Urinary bladder (tissue), 4 donors: ENCODE results near the gene ELP4. TPM values are rescaled to one million over a fixed set of nuclear protein-coding genes. Genes with fewer than 3 reads are reported as not detected.
"Not testable (repeated sequence)": the region's sequence is repeated elsewhere in the genome, so short reads cannot be mapped to it uniquely, and the experiment has no call there.

ENCODE experiments used
- DNase-seq: peaks from one replicate; pipeline ENCODE4 v3.0.0-alpha.2; 2015; ENCODE audit errors: extremely low spot score
- H3K27ac ChIP-seq: one replicate; pipeline ENCODE4 v1.5.1; 2013; ENCODE audit warnings: low read depth, mild to moderate bottlenecking, moderate library complexity
- H3K36me3 ChIP-seq: one replicate; pipeline ENCODE4 v1.6.1; 2013; ENCODE audit warnings: mild to moderate bottlenecking, moderate library complexity; ENCODE audit not compliant: insufficient read depth
- H3K4me1 ChIP-seq: one replicate; pipeline ENCODE4 v1.6.1; 2013; ENCODE audit warnings: mild to moderate bottlenecking, moderate library complexity; ENCODE audit not compliant: insufficient read depth
- H3K4me3 ChIP-seq: one replicate; pipeline ENCODE4 v1.5.1; 2013; ENCODE audit warnings: low read depth, low read length
- WGBS: extraction: QIAGEN DNeasy Blood & Tissue Kit; methylation state at CpG from one replicate; pipeline ENCODE4 v1.1.7; 2013; 5-methylcytosine and 5-hydroxymethylcytosine counted together
- polyA plus RNA-seq: library from polyadenylated mRNA; stranded (reverse); fragments of 200-250 nt; gene quantifications from one replicate; pipeline ENCODE4 v1.2.3, GENCODE V29; 2013
- total RNA-seq: library from RNA; depleted of rRNA; stranded (reverse); fragments of >200 nt; gene quantifications from one replicate; pipeline ENCODE4 v1.2.3, GENCODE V29; 2014
- donor health status: healthy with polysubstance abuse.
- donor health status: healthy.

Gene ELP4
- total and polyA plus RNA-seq, 2 donors: 13.7 to 66.1 TPM

GRCh38 chr11:31671681-31672080 lies 162.1 kb downstream of the ELP4 start:
- Histone ChIP-seq H3K4me3 (no peak overlapping the region), H3K27ac (no peak overlapping the region), H3K36me3 (no peaks in the 10 kb centered on the region), H3K4me1 (no peaks in the 10 kb centered on the region)
- WGBS: 61% methylated on average over 2 of the region's 2 CpGs
- DNase-seq: no peak

DNA sequence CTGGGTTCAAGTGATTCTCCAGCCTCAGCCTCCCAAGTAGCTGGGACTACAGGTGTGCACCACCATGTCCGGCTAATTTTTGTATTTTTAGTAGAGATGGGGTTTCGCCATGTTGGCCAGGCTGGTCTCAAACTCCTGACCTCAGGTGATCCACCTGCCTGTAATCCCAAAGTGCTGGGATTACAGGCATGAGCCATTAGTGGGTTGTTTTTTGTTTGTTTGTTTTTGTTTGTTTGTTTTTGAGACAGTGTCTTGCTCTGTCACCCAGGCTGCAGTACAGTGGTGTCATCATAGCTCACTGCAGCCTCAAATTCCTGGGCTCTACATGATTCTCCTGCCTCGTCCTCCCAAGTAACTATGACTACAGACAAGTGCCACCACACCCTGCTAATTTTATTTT lies 163.5 kb downstream of the ELP4 start:
- not testable (repeated sequence) for H3K4me1 ChIP-seq, H3K36me3 ChIP-seq, H3K27ac ChIP-seq, DNase-seq, H3K4me3 ChIP-seq
- 99% methylated on average over 3 of the region's 3 CpGs for WGBS

DNA sequence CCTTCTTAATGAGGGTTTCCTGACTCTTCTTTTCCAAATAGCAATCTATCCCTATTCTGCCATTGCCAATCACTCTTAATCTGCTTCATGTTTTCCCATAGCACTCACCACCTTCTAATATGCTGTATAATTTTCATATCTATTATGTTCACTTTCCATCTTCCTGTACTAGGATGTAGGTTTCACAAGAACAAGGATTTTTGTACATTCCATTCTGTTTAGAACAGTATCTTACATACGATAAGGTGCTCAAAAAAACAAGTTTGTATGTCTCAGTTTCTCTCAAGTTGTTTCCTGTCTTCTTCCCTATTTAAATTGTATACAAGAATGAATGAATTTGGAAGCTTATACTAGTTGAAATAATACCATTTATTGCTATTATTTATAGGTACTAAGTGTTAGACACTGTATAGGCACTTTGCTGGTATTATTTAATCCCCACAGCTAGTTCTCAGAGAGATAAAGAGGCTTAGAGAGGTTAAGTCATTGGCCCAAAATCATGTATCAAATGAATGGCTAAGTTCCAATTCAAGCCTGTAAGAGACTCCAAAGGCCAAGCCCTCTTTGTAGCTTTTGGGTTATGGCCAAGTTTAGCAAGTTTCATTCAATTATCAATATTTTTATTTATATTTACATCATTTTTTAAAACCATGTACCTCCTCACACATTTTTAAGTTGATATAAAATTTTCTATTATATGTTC lies 166.9 kb downstream of the ELP4 start:
- H3K27ac ChIP-seq: no peak overlapping the region
- H3K4me1 ChIP-seq: no peaks in the 10 kb centered on the region
- H3K4me3 ChIP-seq: no peak overlapping the region
- no peaks in the 10 kb centered on the region for H3K36me3 ChIP-seq
- no peak for DNase-seq
- 89% methylated on average over 1 of the region's 1 CpG for WGBS

DNA sequence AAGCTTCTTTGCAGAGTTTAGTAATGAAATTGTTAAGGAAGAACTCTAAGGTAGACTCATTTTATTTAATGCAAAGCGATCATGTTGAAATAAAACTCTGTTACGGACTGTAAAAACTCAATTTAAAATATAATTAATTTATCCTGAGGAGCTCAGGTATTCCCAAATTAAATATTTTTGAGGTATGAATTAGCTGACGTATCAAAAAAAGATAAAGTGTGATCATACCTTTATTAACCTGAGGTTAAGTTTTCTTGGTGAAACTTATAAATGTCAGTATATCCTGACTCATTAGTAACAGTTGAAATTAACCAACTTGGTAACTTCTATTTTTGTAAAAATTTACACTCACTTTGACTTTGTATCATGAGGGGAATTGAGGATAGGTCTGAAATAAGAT lies 171.2 kb downstream of the ELP4 start:
- H3K4me3 ChIP-seq: no peak overlapping the region
- 97% methylated on average over 3 of the region's 3 CpGs for WGBS
- no peak overlapping the region for H3K27ac ChIP-seq
- DNase-seq: no peak
- H3K36me3 ChIP-seq: no peaks in the 10 kb centered on the region
- H3K4me1 ChIP-seq: no peaks in the 10 kb centered on the region

- Histone ChIP-seq H3K4me1 (no peaks in the 10 kb centered on the region), H3K36me3 (no peaks in the 10 kb centered on the region), H3K4me3 (no peak overlapping the region), H3K27ac (no peak overlapping the region)
- 96% methylated on average over 1 of the region's 1 CpG for WGBS
- DNase-seq: no peak
Measured at GRCh38 chr11:31687256-31687655, 177.7 kb downstream of the ELP4 start.

DNA sequence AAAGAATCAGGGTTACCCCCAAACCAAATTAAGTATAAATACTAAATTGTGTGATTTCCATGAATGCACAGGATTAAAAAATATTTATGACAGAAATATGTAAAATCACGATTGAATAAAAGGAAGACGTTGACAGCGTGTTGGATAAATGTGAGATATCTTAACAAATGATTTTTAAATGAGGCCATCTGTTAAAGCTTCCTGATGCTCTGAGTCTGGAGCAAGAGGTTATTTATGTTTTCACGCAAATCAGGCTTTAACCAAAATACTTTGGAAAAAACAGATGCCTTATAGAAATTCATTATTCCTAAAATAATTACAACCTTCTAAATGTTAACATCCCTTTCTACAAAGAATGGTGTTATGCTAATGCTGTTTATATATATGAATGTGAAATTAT lies 178.3 kb downstream of the ELP4 start:
- 86% methylated on average over 4 of the region's 4 CpGs for WGBS

GRCh38 chr11:31689559-31689958 lies 180.0 kb downstream of the ELP4 start:
- Histone ChIP-seq H3K4me3 (no peak overlapping the region), H3K27ac (no peak overlapping the region), H3K36me3 (no peaks in the 10 kb centered on the region), H3K4me1 (no peaks in the 10 kb centered on the region)
- no peak for DNase-seq

More for the DNA sequence above, 178.3 kb downstream of the ELP4 start:
- H3K36me3 ChIP-seq: no peaks in the 10 kb centered on the region
- no peak for DNase-seq
- no peak overlapping the region for H3K4me3 ChIP-seq
- H3K4me1 ChIP-seq: no peaks in the 10 kb centered on the region
- H3K27ac ChIP-seq: no peak overlapping the region

GRCh38 chr11:31690041-31690440 lies 180.5 kb downstream of the ELP4 start:
- no peak for DNase-seq
- WGBS: 74% methylated on average over 2 of the region's 2 CpGs

DNA sequence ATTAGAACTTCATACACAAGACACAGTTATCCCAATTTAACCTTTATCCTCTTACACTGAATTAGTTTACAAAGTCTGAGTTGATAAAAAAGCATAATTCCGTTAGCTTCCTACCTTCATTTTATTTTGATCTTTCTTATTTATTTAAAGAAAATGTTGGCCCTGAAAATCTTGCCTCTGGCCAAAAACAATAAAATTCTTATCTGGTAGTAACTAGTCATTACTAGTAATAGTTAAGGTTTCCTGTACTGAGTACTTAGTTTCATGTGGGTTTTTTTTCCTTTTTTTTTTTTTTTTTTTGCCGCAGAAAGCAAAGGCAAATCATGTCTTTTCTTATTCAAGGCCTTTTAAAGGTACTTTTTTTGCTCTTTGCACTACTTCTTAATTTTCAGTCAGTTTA lies 180.9 kb downstream of the ELP4 start:
- no peak overlapping the region for H3K4me3 ChIP-seq
- H3K36me3 ChIP-seq: no peaks in the 10 kb centered on the region
- WGBS: 57% methylated on average over 2 of the region's 2 CpGs
- no peaks in the 10 kb centered on the region for H3K4me1 ChIP-seq
- no peak for DNase-seq
- no peak overlapping the region for H3K27ac ChIP-seq

More at GRCh38 chr11:31690041-31690440, 180.5 kb downstream of the ELP4 start:
- Histone ChIP-seq H3K4me1 (no peaks in the 10 kb centered on the region), H3K4me3 (no peak overlapping the region), H3K36me3 (no peaks in the 10 kb centered on the region), H3K27ac (no peak overlapping the region)

GRCh38 chr11:31692466-31692865 lies 182.9 kb downstream of the ELP4 start:
- no peak for DNase-seq
- H3K27ac ChIP-seq: no peak overlapping the region
- 89% methylated on average over 2 of the region's 2 CpGs for WGBS
- no peaks in the 10 kb centered on the region for H3K4me1 ChIP-seq
- no peak overlapping the region for H3K4me3 ChIP-seq
- H3K36me3 ChIP-seq: no peaks in the 10 kb centered on the region

- WGBS: 80% methylated on average over 1 of the region's 1 CpG
- H3K36me3 ChIP-seq, DNase-seq, H3K4me3 ChIP-seq, H3K4me1 ChIP-seq, H3K27ac ChIP-seq: not testable (repeated sequence)
Measured at GRCh38 chr11:31697049-31697448, 187.5 kb downstream of the ELP4 start.

- Histone ChIP-seq H3K4me1 (no peaks in the 10 kb centered on the region), H3K36me3 (no peaks in the 10 kb centered on the region), H3K4me3 (no peak overlapping the region), H3K27ac (no peak overlapping the region)
- 96% methylated on average over 1 of the region's 1 CpG for WGBS
- no peak for DNase-seq
Measured at GRCh38 chr11:31699066-31699465, 189.5 kb downstream of the ELP4 start.

- H3K4me3 ChIP-seq: no peak overlapping the region
- no peak for DNase-seq
- no peaks in the 10 kb centered on the region for H3K36me3 ChIP-seq
- no peaks in the 10 kb centered on the region for H3K4me1 ChIP-seq
- H3K27ac ChIP-seq: no peak overlapping the region
- WGBS: 41% methylated on average over 1 of the region's 1 CpG
Measured at GRCh38 chr11:31702966-31703365, 193.4 kb downstream of the ELP4 start.

GRCh38 chr11:31706357-31706756 lies 196.8 kb downstream of the ELP4 start:
- no peak overlapping the region for H3K27ac ChIP-seq
- DNase-seq: no peak
- H3K4me3 ChIP-seq: no peak overlapping the region
- 98% methylated on average over 1 of the region's 1 CpG for WGBS
- no peaks in the 10 kb centered on the region for H3K36me3 ChIP-seq
- H3K4me1 ChIP-seq: no peaks in the 10 kb centered on the region

DNA sequence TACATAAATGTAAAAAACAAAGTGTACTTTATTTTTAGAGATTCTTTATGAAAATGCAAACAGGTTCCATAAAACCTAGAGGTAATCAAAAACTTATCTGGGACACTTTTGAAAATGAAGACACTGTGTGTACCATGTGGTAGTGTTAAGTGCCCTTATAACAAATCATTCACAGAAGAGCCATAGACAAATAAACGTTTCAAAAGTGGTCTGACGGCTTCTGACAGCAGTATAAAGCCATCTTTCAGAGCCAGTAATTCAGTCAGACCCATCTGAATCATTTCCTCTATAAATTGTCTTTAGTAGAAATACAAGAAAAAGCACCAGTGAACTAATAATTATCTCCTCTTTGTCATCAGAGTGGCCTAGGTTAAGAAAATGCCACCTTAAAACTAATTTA lies 201.6 kb downstream of the ELP4 start:
- WGBS: 54% methylated on average over 2 of the region's 2 CpGs
- DNase-seq: no peak
- Histone ChIP-seq H3K27ac (no peak overlapping the region), H3K4me3 (no peak overlapping the region), H3K4me1 (no peaks in the 10 kb centered on the region), H3K36me3 (no peaks in the 10 kb centered on the region)
